Skeletal muscle satellite cell (primary cell): Measurements from ENCODE around the gene THADA.

Source experiments
- H3K27me3 ChIP-seq: 2 replicates; pipeline ENCODE4 v1.7.0; 2013; ENCODE audit warnings: low read length; ENCODE audit not compliant: control insufficient read depth, insufficient read depth
- H3K36me3 ChIP-seq: 2 replicates; pipeline ENCODE4 v1.7.0; 2013; ENCODE audit warnings: mild to moderate bottlenecking, control low read depth, low read length; ENCODE audit not compliant: insufficient read depth
- H3K4me1 ChIP-seq: 2 replicates; pipeline ENCODE4 v1.7.0; 2013; ENCODE audit warnings: low read length; ENCODE audit not compliant: control insufficient read depth, insufficient read depth
- H3K4me2 ChIP-seq: 2 replicates; pipeline ENCODE4 v1.7.0; 2013; ENCODE audit warnings: mild to moderate bottlenecking, low read length
- H3K4me3 ChIP-seq: 2 replicates; pipeline ENCODE4 v1.7.0; 2013; ENCODE audit warnings: low read length
- H3K9ac ChIP-seq: 2 replicates; pipeline ENCODE4 v1.7.0; 2013; ENCODE audit warnings: mild to moderate bottlenecking, low read depth, low read length, moderate library complexity
- H3K9me3 ChIP-seq: replicated peaks from 2 replicates; pipeline ENCODE4 v1.7.0; 2013; ENCODE audit warnings: mild to moderate bottlenecking, control low read depth, low read length

The THADA gene

GRCh38 chr2:43223521-43224001 is 372.3 kb downstream of the THADA start:
- H3K36me3 ChIP-seq: peaks cover 37% of the 10 kb centered on the region
- peak overlapping the region; percentile 81 for H3K4me2 ChIP-seq
- peak overlapping the region; percentile 97 for H3K4me3 ChIP-seq
- H3K27me3 ChIP-seq: no peaks in the 10 kb centered on the region
- H3K4me1 ChIP-seq: peaks cover 44% of the 10 kb centered on the region
- no peaks in the 10 kb centered on the region for H3K9me3 ChIP-seq
- H3K9ac ChIP-seq: peak overlapping the region; percentile 99

- peak overlapping the region; percentile 99 for H3K9ac ChIP-seq
- peak overlapping the region; percentile 81 for H3K4me2 ChIP-seq
- peaks cover 37% of the 10 kb centered on the region for H3K36me3 ChIP-seq
- H3K27me3 ChIP-seq: no peaks in the 10 kb centered on the region
- H3K9me3 ChIP-seq: no peaks in the 10 kb centered on the region
- H3K4me3 ChIP-seq: peak overlapping the region; percentile 97
- H3K4me1 ChIP-seq: peaks cover 44% of the 10 kb centered on the region
Observed at GRCh38 chr2:43222475-43223309, 373.1 kb downstream of the THADA start.

GRCh38 chr2:43221763-43222474 is 373.9 kb downstream of the THADA start:
- Histone ChIP-seq H3K36me3 (peaks cover 37% of the 10 kb centered on the region), H3K9ac (peak overlapping the region; percentile 99), H3K4me2 (peak overlapping the region; percentile 81), H3K9me3 (no peaks in the 10 kb centered on the region), H3K27me3 (no peaks in the 10 kb centered on the region), H3K4me1 (peaks cover 40% of the 10 kb centered on the region), H3K4me3 (peak overlapping the region; percentile 97)

- peaks cover 40% of the 10 kb centered on the region for H3K4me1 ChIP-seq
- H3K9ac ChIP-seq: peak overlapping the region; percentile 99
- H3K4me2 ChIP-seq: peak overlapping the region; percentile 81
- no peaks in the 10 kb centered on the region for H3K27me3 ChIP-seq
- H3K9me3 ChIP-seq: no peaks in the 10 kb centered on the region
- peak overlapping the region; percentile 97 for H3K4me3 ChIP-seq
- H3K36me3 ChIP-seq: peaks cover 37% of the 10 kb centered on the region
Observed at GRCh38 chr2:43221124-43221762, 374.6 kb downstream of the THADA start.

GRCh38 chr2:43220760-43221123 is 375.1 kb downstream of the THADA start:
- Histone ChIP-seq H3K9me3 (no peaks in the 10 kb centered on the region), H3K27me3 (no peaks in the 10 kb centered on the region), H3K36me3 (peaks cover 36% of the 10 kb centered on the region), H3K9ac (peak overlapping the region; percentile 99), H3K4me2 (peak overlapping the region; percentile 81), H3K4me3 (peak overlapping the region; percentile 97), H3K4me1 (peaks cover 40% of the 10 kb centered on the region)

GRCh38 chr2:43220229-43220751 is 375.5 kb downstream of the THADA start:
- H3K4me3 ChIP-seq: peak overlapping the region; percentile 97
- H3K36me3 ChIP-seq: peaks cover 32% of the 10 kb centered on the region
- peak overlapping the region; percentile 99 for H3K9ac ChIP-seq
- no peaks in the 10 kb centered on the region for H3K27me3 ChIP-seq
- H3K4me2 ChIP-seq: peak overlapping the region; percentile 81
- no peaks in the 10 kb centered on the region for H3K9me3 ChIP-seq
- peaks cover 40% of the 10 kb centered on the region for H3K4me1 ChIP-seq

GRCh38 chr2:43219383-43220228 is 376.2 kb downstream of the THADA start:
- peaks cover 26% of the 10 kb centered on the region for H3K36me3 ChIP-seq
- peak overlapping the region; percentile 81 for H3K4me2 ChIP-seq
- H3K9me3 ChIP-seq: no peaks in the 10 kb centered on the region
- H3K27me3 ChIP-seq: no peaks in the 10 kb centered on the region
- H3K4me3 ChIP-seq: peak overlapping the region; percentile 97
- H3K9ac ChIP-seq: peak overlapping the region; percentile 99
- peaks cover 40% of the 10 kb centered on the region for H3K4me1 ChIP-seq

GRCh38 chr2:43218702-43219382 is 377.0 kb downstream of the THADA start:
- no peaks in the 10 kb centered on the region for H3K9me3 ChIP-seq
- peaks cover 40% of the 10 kb centered on the region for H3K4me1 ChIP-seq
- H3K4me2 ChIP-seq: peak overlapping the region; percentile 81
- H3K36me3 ChIP-seq: peaks cover 18% of the 10 kb centered on the region
- H3K4me3 ChIP-seq: peak overlapping the region; percentile 97
- no peaks in the 10 kb centered on the region for H3K27me3 ChIP-seq
- peak overlapping the region; percentile 99 for H3K9ac ChIP-seq

- H3K4me2 ChIP-seq: peak overlapping the region; percentile 81
- peaks cover 40% of the 10 kb centered on the region for H3K4me1 ChIP-seq
- no peaks in the 10 kb centered on the region for H3K9me3 ChIP-seq
- no peaks in the 10 kb centered on the region for H3K27me3 ChIP-seq
- peak overlapping the region; percentile 99 for H3K9ac ChIP-seq
- H3K4me3 ChIP-seq: no peak overlapping the region
- H3K36me3 ChIP-seq: peaks cover 12% of the 10 kb centered on the region
Observed at GRCh38 chr2:43218155-43218701, 377.6 kb downstream of the THADA start.
